Panc1 (cell line): ENCODE measurements around the gene PLEKHG4.

Experiments used
- POLR2AphosphoS5 ChIP-seq: IDR thresholded peaks from 2 replicates; pipeline ENCODE4 v1.6.1; 2012; ENCODE audit warnings: mild to moderate bottlenecking, low read depth, low read length, moderate library complexity
- SIN3A ChIP-seq: IDR thresholded peaks from 2 replicates; pipeline ENCODE4 v1.6.1; 2012; ENCODE audit warnings: low read depth, mild to moderate bottlenecking, low read length, moderate library complexity, borderline replicate concordance; ENCODE audit not compliant: insufficient read depth
- TCF7L2 ChIP-seq: IDR thresholded peaks from 2 replicates; pipeline ENCODE4 v1.6.1; 2011; ENCODE audit warnings: mild to moderate bottlenecking, low read depth, low read length, inconsistent platforms
- TF ChIP-seq, protein P1 (sequence below), 2 experiments: IDR thresholded peaks; 2 replicates each; pipeline ENCODE4 v1.6.1; 2011 to 2012; ENCODE audit warnings: low read depth in 2 of 2, control low read depth in 1 of 2, low read length in 1 of 2, mild to moderate bottlenecking in 1 of 2, moderate library complexity in 1 of 2; ENCODE audit not compliant: insufficient read depth in 1 of 2
- TF ChIP-seq, protein P2 (sequence below): fragments of 450-650 bp; IDR thresholded peaks from 2 replicates; pipeline ENCODE4 v1.5.1; 2017; ENCODE audit warnings: mild to moderate bottlenecking

DNA sequence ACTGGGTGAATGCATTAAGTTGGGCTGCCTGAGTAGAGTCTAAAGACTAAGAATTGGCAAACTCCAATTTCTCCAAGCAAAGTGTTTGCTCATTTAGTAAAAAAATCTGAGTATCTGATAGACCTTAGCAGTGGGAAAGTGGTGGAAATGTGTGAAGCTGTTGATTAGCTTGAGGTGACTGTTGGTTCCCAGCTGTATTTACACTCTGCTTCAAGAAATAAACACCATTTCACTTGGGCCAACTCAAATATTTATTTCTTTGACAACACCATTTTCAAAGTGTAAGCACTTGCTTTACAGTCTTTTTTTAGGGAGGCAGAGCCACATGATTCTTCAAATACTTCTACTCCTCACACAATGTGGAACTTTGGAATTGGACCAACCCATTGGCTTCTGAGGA, 38.5 kb downstream of the PLEKHG4 start:
- no peak for TF ChIP-seq POLR2AphosphoS5
- TF ChIP-seq SIN3A, result no peak
- TF ChIP-seq, protein P1, sequence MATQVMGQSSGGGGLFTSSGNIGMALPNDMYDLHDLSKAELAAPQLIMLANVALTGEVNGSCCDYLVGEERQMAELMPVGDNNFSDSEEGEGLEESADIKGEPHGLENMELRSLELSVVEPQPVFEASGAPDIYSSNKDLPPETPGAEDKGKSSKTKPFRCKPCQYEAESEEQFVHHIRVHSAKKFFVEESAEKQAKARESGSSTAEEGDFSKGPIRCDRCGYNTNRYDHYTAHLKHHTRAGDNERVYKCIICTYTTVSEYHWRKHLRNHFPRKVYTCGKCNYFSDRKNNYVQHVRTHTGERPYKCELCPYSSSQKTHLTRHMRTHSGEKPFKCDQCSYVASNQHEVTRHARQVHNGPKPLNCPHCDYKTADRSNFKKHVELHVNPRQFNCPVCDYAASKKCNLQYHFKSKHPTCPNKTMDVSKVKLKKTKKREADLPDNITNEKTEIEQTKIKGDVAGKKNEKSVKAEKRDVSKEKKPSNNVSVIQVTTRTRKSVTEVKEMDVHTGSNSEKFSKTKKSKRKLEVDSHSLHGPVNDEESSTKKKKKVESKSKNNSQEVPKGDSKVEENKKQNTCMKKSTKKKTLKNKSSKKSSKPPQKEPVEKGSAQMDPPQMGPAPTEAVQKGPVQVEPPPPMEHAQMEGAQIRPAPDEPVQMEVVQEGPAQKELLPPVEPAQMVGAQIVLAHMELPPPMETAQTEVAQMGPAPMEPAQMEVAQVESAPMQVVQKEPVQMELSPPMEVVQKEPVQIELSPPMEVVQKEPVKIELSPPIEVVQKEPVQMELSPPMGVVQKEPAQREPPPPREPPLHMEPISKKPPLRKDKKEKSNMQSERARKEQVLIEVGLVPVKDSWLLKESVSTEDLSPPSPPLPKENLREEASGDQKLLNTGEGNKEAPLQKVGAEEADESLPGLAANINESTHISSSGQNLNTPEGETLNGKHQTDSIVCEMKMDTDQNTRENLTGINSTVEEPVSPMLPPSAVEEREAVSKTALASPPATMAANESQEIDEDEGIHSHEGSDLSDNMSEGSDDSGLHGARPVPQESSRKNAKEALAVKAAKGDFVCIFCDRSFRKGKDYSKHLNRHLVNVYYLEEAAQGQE (IDR thresholded peaks at IDR 0.05; ENCODE audit: insufficient read depth in 1 of 2, low read depth in 2 of 2, low read length in 1 of 2), result no peak
- TF ChIP-seq, protein P2, sequence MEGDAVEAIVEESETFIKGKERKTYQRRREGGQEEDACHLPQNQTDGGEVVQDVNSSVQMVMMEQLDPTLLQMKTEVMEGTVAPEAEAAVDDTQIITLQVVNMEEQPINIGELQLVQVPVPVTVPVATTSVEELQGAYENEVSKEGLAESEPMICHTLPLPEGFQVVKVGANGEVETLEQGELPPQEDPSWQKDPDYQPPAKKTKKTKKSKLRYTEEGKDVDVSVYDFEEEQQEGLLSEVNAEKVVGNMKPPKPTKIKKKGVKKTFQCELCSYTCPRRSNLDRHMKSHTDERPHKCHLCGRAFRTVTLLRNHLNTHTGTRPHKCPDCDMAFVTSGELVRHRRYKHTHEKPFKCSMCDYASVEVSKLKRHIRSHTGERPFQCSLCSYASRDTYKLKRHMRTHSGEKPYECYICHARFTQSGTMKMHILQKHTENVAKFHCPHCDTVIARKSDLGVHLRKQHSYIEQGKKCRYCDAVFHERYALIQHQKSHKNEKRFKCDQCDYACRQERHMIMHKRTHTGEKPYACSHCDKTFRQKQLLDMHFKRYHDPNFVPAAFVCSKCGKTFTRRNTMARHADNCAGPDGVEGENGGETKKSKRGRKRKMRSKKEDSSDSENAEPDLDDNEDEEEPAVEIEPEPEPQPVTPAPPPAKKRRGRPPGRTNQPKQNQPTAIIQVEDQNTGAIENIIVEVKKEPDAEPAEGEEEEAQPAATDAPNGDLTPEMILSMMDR, result no peak
- TF ChIP-seq TCF7L2, result no peak
